ENCODE data around the gene BLOC1S3. TPM values are rescaled to one million over a fixed set of nuclear protein-coding genes. Genes with fewer than 3 reads are reported as not detected.
"Not testable (repeated sequence)": the region's sequence is repeated elsewhere in the genome, so short reads cannot be mapped to it uniquely, and the experiment has no call there.

BLOC1S3 gene
- total RNA-seq, 1 experiment from 2014 or later: 11.9 TPM

GRCh38 chr19:45224645-45225044 is 46.1 kb downstream of the BLOC1S3 start:
- Histone ChIP-seq H3K4me1 (ENCODE audit: insufficient read depth, low read length) (no peaks in the 10 kb centered on the region), H3K4me2 (ENCODE audit: low read length) (no peak overlapping the region), H3K9me3 (ENCODE audit: low read length) (no peaks in the 10 kb centered on the region), H3K9me2 (replicated peaks; ENCODE audit: low read length) (no peaks in the 10 kb centered on the region), H3K27me3 (ENCODE audit: low read length) (no peaks in the 10 kb centered on the region), H3K79me2 (ENCODE audit: low read length) (no peaks in the 10 kb centered on the region), H4K20me1 (ENCODE audit: low read length) (no peaks in the 10 kb centered on the region), H3K4me3 (ENCODE audit: low read length) (no peak overlapping the region), H3K9ac (ENCODE audit: low read length) (no peak overlapping the region), H3K27ac (ENCODE audit: low read length) (no peak overlapping the region), H3F3A (ENCODE audit: low read length, unreplicated experiment) (no peaks in the 10 kb centered on the region), H3K36me3 (ENCODE audit: low read depth, low read length) (no peaks in the 10 kb centered on the region), H2AFZ (ENCODE audit: low read length) (no peak overlapping the region)
- DNase-seq: no peak
- CTCF ChIA-PET: no interaction called here
- no peak for ATAC-seq
- no peak for TF ChIP-seq CTCF (conservative IDR thresholded peaks at IDR 0.05; ENCODE audit: low read depth, low read length)
- TF ChIP-seq EZH2 (IDR thresholded peaks at IDR 0.05; ENCODE audit: low read length, unreplicated experiment): no peak
- no peak for TF ChIP-seq EZH2phosphoT487 (IDR thresholded peaks at IDR 0.05; ENCODE audit: borderline replicate concordance, low read length)
- POLR2A ChIA-PET (ENCODE audit: unreplicated experiment): no interaction called here
- BruUV-seq (replicated peaks): no TSS peak
- intact Hi-C loops (cut with micrococcal nuclease): no loop called here

- H3K4me2 ChIP-seq (ENCODE audit: low read length); H3K4me1 ChIP-seq (ENCODE audit: insufficient read depth, low read length); H3K27me3 ChIP-seq (ENCODE audit: low read length); H2AFZ ChIP-seq (ENCODE audit: low read length); ATAC-seq; H3K9ac ChIP-seq (ENCODE audit: low read length); H3F3A ChIP-seq (ENCODE audit: low read length, unreplicated experiment); H3K4me3 ChIP-seq (ENCODE audit: low read length); H3K27ac ChIP-seq (ENCODE audit: low read length); CTCF ChIA-PET; H3K9me3 ChIP-seq (ENCODE audit: low read length); intact Hi-C loops (cut with micrococcal nuclease); DNase-seq; H3K79me2 ChIP-seq (ENCODE audit: low read length); H4K20me1 ChIP-seq (ENCODE audit: low read length); H3K36me3 ChIP-seq (ENCODE audit: low read depth, low read length); POLR2A ChIA-PET (ENCODE audit: unreplicated experiment); H3K9me2 ChIP-seq (replicated peaks; ENCODE audit: low read length); BruUV-seq (replicated peaks): not testable (repeated sequence)
These were observed 50.5 kb downstream of the BLOC1S3 start for GRCh38 chr19:45229056-45229455.

Other genes with a start within 250 kb of the BLOC1S3 start
- not detected in 2 replicates for gene APOC4, start 236.5 kb upstream of the BLOC1S3 start, total RNA-seq (2014; rRNA removed)
- not detected in 2 replicates for gene APOC2, start 232.7 kb upstream of the BLOC1S3 start, total RNA-seq (2014; rRNA removed)
- 44.9 and 61.3 TPM in 2 replicates for gene CLPTM1, start 223.4 kb upstream of the BLOC1S3 start, total RNA-seq (2014; rRNA removed)
- gene RELB, start 177.3 kb upstream of the BLOC1S3 start, total RNA-seq (2014; rRNA removed): 4.8 and 15.2 TPM in 2 replicates
- gene CLASRP, start 139.7 kb upstream of the BLOC1S3 start, total RNA-seq (2014; rRNA removed): 32.3 and 38.9 TPM in 2 replicates
- gene ZNF296, start 102.3 kb upstream of the BLOC1S3 start, total RNA-seq (2014; rRNA removed): 0.52 and 2.4 TPM in 2 replicates
- 22.3 and 35.5 TPM in 2 replicates for gene GEMIN7, start 99.5 kb upstream of the BLOC1S3 start, total RNA-seq (2014; rRNA removed)
- 37.0 and 46.4 TPM in 2 replicates for gene PPP1R37, start 85.6 kb upstream of the BLOC1S3 start, total RNA-seq (2014; rRNA removed)
- 0.75 and 1.1 TPM in 2 replicates for gene NKPD1, start 17.8 kb upstream of the BLOC1S3 start, total RNA-seq (2014; rRNA removed)
- 18.3 and 23.2 TPM in 2 replicates for gene TRAPPC6A, start 547 bp upstream of the BLOC1S3 start, total RNA-seq (2014; rRNA removed)
- gene EXOC3L2, start 66.6 kb downstream of the BLOC1S3 start, total RNA-seq (2014; rRNA removed): not detected in 2 replicates
- 12.1 and 21.8 TPM in 2 replicates for gene MARK4, start 72.5 kb downstream of the BLOC1S3 start, total RNA-seq (2014; rRNA removed)
- gene CKM, start 144.1 kb downstream of the BLOC1S3 start, total RNA-seq (2014; rRNA removed): not detected in 2 replicates
- 23.4 and 27.5 TPM in 2 replicates for gene KLC3, start 162.0 kb downstream of the BLOC1S3 start, total RNA-seq (2014; rRNA removed)
- gene ERCC2, start 191.8 kb downstream of the BLOC1S3 start, total RNA-seq (2014; rRNA removed): 48.0 and 57.5 TPM in 2 replicates
- gene PPP1R13L, start 226.3 kb downstream of the BLOC1S3 start, total RNA-seq (2014; rRNA removed): 28.6 and 36.4 TPM in 2 replicates
- 25.9 and 43.0 TPM in 2 replicates for gene POLR1G, start 227.9 kb downstream of the BLOC1S3 start, total RNA-seq (2014; rRNA removed)
- 56.2 and 57.3 TPM in 2 replicates for gene ERCC1, start 245.1 kb downstream of the BLOC1S3 start, total RNA-seq (2014; rRNA removed)